GDM1 (cell line): ENCODE measurements around the gene LDLRAD3.

Experiments
- DNase-seq: peaks from one replicate; lab custom pipeline; 2025; lab: John Stamatoyannopoulos, UW

Gene LDLRAD3

GRCh38 chr11:36213393-36213840 is 269.6 kb downstream of the LDLRAD3 start:
- DNase-seq = no peak

- no peak for DNase-seq
Measured at GRCh38 chr11:36214480-36214879, 270.6 kb downstream of the LDLRAD3 start.

- no peak for DNase-seq
Measured at GRCh38 chr11:36214976-36215692, 271.3 kb downstream of the LDLRAD3 start.

GRCh38 chr11:36215693-36216060 is 271.8 kb downstream of the LDLRAD3 start:
- DNase-seq = no peak

- DNase-seq = no peak
Measured at GRCh38 chr11:36216061-36216615, 272.3 kb downstream of the LDLRAD3 start.

GRCh38 chr11:36218283-36218921 is 274.5 kb downstream of the LDLRAD3 start:
- no peak for DNase-seq

GRCh38 chr11:36219996-36220395 is 276.1 kb downstream of the LDLRAD3 start:
- no peak for DNase-seq

GRCh38 chr11:36222831-36223635 is 279.2 kb downstream of the LDLRAD3 start:
- DNase-seq = no peak

GRCh38 chr11:36224209-36224882 is 280.5 kb downstream of the LDLRAD3 start:
- no peak for DNase-seq

- DNase-seq = no peak
Measured at GRCh38 chr11:36227044-36227443, 283.2 kb downstream of the LDLRAD3 start.

- DNase-seq = no peak
Measured at GRCh38 chr11:36228689-36229088, 284.8 kb downstream of the LDLRAD3 start.

- DNase-seq = no peak
Measured at GRCh38 chr11:36229091-36229705, 285.3 kb downstream of the LDLRAD3 start.

- no peak for DNase-seq
Measured at GRCh38 chr11:36230779-36231699, 287.2 kb downstream of the LDLRAD3 start.

GRCh38 chr11:36233204-36233603 is 289.3 kb downstream of the LDLRAD3 start:
- no peak for DNase-seq

GRCh38 chr11:36234825-36235224 is 291.0 kb downstream of the LDLRAD3 start:
- no peak for DNase-seq

GRCh38 chr11:36235750-36236149 is 291.9 kb downstream of the LDLRAD3 start:
- no peak for DNase-seq

- DNase-seq = no peak
Measured at GRCh38 chr11:36237391-36237790, 293.5 kb downstream of the LDLRAD3 start.

- no peak for DNase-seq
Measured at GRCh38 chr11:36238036-36238631, 294.3 kb downstream of the LDLRAD3 start.

GRCh38 chr11:36238881-36239280 is 295.0 kb downstream of the LDLRAD3 start:
- DNase-seq = no peak

- DNase-seq = no peak
Measured at GRCh38 chr11:36239636-36240035, 295.8 kb downstream of the LDLRAD3 start.
